Epithelial cell of esophagus (primary cell): ENCODE results near the gene ITSN1.

Experiments
- DNase-seq: peaks from one replicate; pipeline ENCODE4 v3.0.0; 2010; ENCODE audit warnings: low read depth
- H3K4me3 ChIP-seq: 2 replicates; pipeline ENCODE4 v1.5.1; 2011; ENCODE audit warnings: mild to moderate bottlenecking, low read length, control low read depth
- CTCF ChIP-seq: IDR thresholded peaks from 2 replicates; pipeline ENCODE4 v1.5.1; 2011; ENCODE audit warnings: low read depth, mild to moderate bottlenecking, low read length, control low read depth, inconsistent platforms; ENCODE audit not compliant: insufficient read depth; ENCODE audit errors: missing control alignments

Gene ITSN1

GRCh38 chr21:33660406-33660805 is 18.1 kb downstream of the ITSN1 start:
- H3K4me3 ChIP-seq = no peak overlapping the region
- TF ChIP-seq CTCF = no peak
- DNase-seq = no peak

- no peak overlapping the region for H3K4me3 ChIP-seq
- no peak for TF ChIP-seq CTCF
- peak; percentile 52 for DNase-seq
These were observed 18.8 kb downstream of the ITSN1 start for GRCh38 chr21:33661146-33661545.

- DNase-seq = peak; percentile 27
- TF ChIP-seq CTCF = no peak
These were observed 19.7 kb downstream of the ITSN1 start for GRCh38 chr21:33662046-33662445.

GRCh38 chr21:33663241-33663640 is 20.9 kb downstream of the ITSN1 start:
- no peak for TF ChIP-seq CTCF
- H3K4me3 ChIP-seq = no peak overlapping the region
- DNase-seq = no peak

More at GRCh38 chr21:33662046-33662445, 19.7 kb downstream of the ITSN1 start:
- H3K4me3 ChIP-seq = no peak overlapping the region

- no peak for DNase-seq
- TF ChIP-seq CTCF = no peak
- no peak overlapping the region for H3K4me3 ChIP-seq
These were observed 21.8 kb downstream of the ITSN1 start for GRCh38 chr21:33664135-33664534.

GRCh38 chr21:33666153-33666552 is 23.9 kb downstream of the ITSN1 start:
- no peak for DNase-seq
- no peak overlapping the region for H3K4me3 ChIP-seq
- TF ChIP-seq CTCF = no peak

- no peak for DNase-seq
- H3K4me3 ChIP-seq = no peak overlapping the region
- no peak for TF ChIP-seq CTCF
These were observed 25.3 kb downstream of the ITSN1 start for GRCh38 chr21:33667636-33668035.
